B cell (primary cell): ENCODE measurements around the gene PCDHGB2.

ENCODE experiments used
- CTCF ChIP-seq: fragments of 200-600 bp; IDR thresholded peaks from one replicate; pipeline ENCODE4 v1.8.0; 2022; ENCODE audit warnings: antibody characterized with exemption, mild to moderate bottlenecking
- EZH2 ChIP-seq: IDR thresholded peaks from 2 replicates; pipeline ENCODE4 v1.6.1; 2012; ENCODE audit warnings: borderline replicate concordance, low read depth, mild to moderate bottlenecking, moderate library complexity, low read length; ENCODE audit not compliant: insufficient read depth, poor library complexity, severe bottlenecking

GRCh38 chr5:141402553-141403243 lies 42.9 kb downstream of the PCDHGB2 start, which contains the start of gene PCDHGA9:
- peak; percentile 42 for TF ChIP-seq CTCF
- TF ChIP-seq EZH2, result no peak
